Stimulated activated CD4-positive, alpha-beta T cell treated with anti-CD3 and anti-CD28 coated beads, Interleukin-15, amount 100 ng/mL, for 48 hours (primary cell): ENCODE results near the gene IGSF9.

ENCODE experiments used
- DNase-seq, 2 donors: peaks; one replicate each; pipeline ENCODE4 v3.0.0-alpha.2; 2020; ENCODE audit warnings: low read depth in 2 of 2

Gene IGSF9

DNA sequence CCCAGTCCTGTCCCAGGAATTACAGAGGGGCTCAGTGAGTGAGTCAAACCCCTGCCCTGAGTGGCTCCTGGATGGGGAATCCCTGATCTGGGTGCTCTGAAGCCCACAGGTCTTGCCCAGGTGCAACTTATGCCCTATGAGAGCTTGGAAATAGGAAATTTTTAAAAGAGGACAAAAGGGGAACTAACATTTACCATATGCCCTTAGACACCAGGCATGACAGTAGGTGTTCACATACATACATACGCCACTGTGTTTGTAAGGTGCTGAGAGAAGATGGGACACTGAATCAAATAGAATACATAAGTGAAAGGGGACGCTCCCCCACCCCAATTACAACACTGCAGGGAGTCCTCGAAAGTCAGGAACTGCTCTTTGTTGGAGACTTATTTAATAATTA is 46.9 kb downstream of the IGSF9 start:
- no peak for DNase-seq

DNA sequence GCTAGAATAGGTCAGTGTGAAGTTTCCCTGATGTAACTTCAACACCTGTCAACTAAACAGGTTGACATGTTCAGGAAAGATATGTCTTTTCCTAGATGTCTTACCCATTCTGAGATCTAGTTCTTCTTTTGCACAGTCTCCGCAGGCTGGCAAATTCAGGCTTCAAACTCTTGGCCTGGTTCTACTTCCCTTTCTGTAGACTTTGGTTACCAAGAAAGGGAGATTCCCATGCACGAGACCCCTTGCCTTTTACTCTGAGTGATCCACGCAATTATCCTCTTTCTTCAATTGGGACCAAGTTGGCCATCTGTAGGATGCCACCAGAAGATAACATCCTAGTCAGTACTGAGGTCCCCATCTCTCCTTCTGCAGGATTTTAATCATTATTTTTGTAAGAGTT is 47.5 kb downstream of the IGSF9 start:
- DNase-seq = no peak

DNA sequence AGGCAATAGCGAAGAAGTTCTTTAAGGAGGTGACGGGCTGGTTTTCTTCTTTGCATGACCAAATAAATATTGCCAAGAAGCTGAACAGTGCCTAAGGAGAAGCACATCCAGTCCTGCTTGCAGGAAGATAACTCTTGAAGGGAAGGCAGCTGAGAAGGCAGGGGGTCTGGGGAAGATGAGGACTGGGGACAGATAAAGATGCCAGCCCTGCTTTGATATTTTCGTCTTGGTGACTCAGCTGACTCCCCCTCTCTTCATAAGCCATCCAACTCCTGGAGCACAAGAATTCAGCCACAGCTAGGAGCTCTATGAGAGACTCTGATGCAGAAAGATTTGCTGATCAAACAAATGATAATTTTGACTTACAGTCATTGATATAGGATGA is 48.9 kb downstream of the IGSF9 start:
- no peak for DNase-seq

DNA sequence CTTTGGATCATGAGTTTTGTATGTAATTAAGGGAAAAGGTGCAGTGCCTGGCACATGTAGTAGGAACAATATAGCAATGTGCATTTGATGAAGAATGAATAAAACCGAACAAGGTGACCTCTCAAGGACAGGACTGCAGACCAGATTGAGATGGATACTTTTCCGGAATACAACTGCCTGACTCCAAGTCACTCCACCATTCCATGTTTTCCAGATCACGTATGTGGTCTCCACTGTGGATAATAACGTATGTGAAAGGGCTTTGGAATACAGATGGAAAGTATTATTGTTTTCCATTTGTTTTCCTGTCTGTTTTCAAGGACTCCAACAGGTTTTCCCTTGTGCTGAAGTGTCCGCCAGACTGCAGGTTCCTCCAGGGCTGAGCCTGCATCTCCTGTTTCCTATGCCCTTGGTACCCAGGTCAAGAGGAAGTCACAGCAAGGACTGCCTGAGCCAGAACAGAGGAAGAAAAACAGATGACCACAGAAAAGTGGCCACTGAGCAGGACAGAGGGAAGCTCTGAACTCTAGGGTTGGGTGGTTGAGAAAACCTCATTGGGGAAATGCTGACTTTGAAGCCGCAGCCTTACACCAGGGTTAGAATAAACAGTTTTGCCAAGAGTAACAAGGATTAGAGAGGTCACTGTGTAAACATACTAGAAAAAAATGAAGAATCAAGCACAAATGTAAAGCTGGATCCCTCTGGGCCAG is 49.4 kb downstream of the IGSF9 start:
- no peak for DNase-seq

DNA sequence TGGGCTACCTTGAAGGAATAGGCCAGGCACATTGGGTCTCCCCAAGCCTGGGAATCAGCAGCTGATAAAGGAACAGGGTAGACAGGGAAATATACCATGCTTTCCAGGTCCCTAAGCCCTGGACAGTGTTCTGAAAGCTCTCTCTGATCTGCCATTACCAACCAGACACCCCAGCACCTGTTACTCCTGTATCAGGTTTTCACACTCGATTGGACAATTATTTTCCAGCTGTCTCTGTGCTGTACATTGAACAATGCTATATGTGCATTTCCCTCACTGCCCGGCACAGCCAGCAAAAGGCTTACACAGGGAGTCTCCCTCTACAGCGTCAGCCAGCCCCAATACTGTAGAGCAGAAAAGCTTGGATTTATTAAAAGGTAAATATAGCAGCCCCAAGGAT is 50.1 kb downstream of the IGSF9 start:
- DNase-seq = no peak

DNA sequence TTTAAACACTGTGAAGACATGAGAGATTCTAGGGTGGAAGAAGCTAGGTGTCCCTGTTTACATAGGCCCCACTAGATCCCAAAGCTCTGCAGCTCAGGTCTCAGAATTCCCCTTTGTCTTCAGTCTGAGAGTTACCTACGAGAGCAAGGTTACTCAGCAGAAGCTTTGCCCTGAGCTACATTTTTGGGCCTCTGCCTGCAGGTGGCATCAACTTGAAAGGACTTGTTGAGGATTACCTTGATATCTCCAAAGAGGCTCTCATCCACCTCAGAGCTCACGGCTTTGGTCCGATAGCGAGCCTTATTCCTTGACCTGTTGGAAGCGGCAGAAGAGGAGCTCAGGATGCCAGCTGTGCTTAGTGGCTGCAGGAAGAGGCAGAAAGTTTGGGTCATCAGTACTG is 52.5 kb downstream of the IGSF9 start:
- no peak for DNase-seq

DNA sequence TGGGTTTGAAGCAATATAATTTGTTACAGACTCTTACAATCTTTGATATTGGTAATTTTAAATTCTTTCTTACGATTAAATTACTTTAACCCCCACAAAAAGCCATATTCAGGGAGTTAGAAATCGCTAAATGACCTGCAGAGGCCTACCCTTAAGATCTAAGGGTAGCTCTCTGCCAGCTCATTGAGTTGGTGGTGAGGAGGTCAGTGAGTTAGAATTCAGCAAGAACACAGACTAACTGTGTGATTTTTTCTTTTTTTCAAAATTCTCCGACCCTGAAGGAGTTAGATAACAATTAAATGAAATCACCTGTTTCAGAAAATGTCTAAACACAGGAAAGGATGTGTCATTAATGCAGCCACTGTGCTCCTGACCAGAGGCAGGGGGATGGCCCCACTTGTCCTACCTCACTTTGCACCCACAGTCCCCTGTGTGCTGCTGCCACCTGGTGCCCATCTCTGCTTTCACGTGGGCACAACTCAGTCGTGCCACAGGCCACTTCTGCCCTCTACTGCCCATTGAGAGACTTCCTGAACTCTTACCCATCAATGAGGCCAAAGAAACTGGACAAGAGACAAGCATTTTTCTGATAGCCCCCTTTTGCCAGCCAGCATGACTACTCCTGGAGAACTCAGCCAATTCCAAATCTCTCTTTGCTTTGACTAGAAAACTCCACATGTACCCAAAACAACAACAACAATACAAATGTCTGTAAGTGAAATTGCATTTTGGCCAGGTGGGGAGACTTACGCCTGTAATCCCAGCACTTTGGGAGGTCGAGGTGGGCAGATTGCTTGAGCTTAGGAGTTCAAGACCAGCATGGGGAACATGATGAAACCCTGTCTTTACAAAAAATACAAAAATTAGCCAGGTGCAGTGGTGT is 53.9 kb downstream of the IGSF9 start:
- peak; percentile 51 to 72 for DNase-seq

DNA sequence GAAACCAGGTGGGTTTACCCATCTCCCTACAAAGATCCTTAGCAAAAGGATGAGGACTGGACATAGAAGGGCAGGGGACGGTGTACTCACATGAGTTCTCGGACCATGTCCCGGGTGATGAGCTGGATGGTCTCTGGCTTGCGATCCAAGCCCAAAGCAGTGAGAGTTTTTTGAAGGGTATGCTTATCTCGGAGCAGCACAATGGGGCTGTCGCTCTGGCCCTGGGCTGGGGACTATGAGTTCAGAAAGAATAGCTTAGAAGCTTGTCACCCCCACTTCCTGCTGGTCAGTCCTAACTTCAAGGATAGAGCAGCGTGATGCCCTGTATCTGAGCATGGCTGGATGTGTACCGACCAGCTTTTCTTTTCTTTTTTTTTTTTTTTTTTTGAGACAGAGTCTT is 55.0 kb downstream of the IGSF9 start:
- DNase-seq = no peak

DNA sequence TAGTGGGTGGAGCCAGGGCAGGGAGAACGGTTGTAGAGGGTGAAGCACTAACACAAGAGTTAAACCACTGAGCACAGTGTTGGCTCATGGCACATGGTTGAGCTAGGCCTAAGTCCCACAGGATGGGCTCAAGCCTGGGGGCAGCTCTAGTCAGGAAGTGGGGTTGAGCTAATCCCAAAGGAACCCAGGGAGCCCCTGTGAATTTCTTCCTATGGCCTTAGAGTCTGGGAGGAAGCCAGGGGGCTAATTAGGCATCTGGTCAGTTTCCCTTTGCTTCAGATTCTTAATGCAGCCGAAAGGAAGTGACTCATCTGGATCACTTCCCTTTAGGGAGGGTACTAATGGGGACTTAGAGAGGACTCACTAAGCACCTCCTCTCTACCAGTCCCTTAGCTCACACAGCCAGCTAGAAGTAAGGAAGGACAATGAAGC is 55.6 kb downstream of the IGSF9 start:
- DNase-seq = no peak

DNA sequence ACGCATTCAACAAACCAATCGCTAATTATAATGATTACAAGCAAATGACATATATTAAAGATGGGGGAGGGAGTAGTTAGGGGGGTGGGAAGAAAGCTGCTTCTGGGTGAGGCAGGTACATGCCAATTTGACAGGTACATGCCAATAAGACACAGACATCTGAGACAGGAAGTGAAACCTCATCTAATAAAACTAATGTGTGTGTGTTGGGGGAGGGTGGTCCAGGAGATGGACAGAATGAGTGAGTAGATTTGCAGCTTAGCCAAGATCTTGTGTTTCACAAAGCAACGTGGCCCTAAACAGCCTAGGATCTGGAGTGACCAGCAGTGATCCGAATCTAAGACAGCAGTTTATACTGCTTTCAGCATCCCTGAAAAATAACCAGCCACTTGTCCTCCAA is 56.2 kb downstream of the IGSF9 start:
- DNase-seq = no peak

DNA sequence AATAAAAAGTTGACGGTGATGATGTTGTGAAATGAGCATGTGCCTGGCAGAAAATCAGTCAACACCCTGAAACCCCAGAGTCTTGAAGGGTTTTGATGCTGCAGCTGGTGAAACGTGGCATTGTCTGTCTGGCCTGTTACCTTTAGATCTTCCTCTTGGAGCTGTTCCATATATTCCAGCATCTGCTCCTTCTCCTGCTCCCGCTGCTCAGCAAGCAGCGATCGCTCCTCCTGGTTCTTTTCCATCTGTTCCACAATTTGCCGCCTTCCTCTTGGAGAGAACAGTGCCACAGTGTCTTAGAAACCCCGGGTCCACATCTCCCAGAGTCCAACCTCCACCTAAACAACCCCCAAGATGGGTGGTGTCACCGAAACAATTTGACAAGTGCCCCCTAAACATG is 61.1 kb downstream of the IGSF9 start:
- DNase-seq = no peak

DNA sequence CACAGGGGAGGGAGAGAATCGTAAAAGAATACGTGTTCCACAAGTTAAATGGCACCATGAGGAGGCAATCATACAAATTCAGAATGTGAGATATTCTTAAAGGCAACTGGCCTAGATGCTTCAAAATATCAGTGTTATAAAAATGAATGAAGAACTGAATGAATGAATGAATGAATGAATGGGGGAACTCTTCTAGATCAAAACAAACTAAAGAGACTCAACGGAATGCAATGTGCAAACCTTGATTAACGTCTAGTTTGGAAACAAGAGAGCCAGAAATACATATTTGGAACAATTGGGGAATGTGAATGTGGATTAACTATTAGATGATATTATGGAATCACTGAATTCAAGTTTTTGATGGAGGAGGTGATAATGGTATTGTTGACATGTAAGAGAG is 62.3 kb downstream of the IGSF9 start:
- no peak for DNase-seq

DNA sequence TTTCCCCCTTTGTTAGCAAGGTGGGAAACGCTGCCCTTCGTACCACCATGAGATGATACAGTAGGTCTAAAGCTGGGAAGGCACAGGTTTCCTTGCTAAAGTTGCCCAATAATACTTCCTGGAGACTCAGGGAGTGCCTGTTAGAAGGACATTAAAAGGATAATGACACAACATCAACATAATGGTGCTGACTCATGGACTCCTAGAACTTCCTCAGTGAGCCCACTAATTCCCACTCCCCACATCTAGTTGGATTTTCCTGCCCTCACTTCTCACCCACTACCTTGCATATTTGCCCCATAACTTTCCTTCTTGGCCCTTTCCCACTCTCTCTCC is 62.9 kb downstream of the IGSF9 start:
- DNase-seq = no peak

DNA sequence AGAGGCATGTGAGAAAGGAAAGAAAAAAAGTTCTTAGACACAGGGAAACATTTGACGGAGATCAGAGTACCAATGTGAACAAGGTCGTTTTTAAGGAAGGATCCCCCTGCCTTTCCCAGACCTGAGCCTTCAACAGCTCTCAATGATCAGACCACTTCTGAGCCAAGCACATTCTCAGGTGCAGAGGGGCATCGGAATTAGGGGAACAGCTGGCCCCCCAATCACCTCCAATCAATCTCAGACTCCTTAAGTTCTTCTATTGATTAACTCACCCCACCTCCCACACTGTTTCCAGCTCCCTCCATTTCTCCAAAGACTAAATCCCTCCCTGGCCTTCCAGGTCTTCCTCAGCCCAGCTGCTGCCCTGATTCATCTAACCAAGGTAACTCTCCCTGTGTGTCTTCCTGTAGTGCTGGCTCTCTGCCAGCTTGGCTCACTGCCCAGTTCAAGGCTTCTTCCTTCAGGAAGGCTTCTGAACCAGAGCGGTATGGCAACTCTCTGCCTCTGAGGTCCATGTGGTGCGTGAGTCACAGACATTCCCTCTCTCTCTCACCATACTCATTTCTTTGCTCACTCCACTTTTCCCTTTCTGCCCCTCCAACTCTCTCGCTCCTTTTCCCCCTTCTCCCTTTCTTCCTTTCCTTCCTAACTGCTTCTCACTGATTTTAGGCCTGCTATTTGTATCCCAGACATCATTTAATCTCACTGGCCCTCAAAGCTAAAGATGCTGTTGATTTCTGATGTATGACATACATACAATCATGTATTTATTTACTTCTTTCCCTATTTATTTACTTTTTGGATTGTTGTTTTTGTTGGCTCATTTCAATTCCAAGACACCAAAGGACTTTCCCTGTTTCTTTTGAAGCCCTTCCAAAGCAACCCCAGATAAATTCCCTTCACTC is 63.5 kb downstream of the IGSF9 start:
- no peak for DNase-seq

DNA sequence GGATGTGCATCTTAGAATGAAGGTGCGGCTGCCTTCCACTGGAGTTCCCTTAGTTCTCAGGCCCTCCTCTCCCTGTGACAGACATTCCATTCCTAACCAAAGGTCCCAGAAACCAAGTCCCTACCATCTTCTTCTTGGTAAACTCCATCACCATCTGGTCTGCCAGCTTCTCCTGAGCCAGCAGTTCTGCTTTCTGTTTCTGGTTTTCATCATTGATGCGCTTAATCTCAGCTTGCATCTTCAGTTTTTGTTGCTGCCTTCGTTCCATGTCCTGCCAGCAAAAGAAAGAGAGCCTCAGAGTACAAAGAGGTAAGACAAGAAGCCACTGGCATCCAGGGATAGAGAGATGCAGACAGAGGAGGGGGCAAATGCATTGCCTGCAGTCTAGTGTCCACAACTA is 65.0 kb downstream of the IGSF9 start:
- DNase-seq = no peak

DNA sequence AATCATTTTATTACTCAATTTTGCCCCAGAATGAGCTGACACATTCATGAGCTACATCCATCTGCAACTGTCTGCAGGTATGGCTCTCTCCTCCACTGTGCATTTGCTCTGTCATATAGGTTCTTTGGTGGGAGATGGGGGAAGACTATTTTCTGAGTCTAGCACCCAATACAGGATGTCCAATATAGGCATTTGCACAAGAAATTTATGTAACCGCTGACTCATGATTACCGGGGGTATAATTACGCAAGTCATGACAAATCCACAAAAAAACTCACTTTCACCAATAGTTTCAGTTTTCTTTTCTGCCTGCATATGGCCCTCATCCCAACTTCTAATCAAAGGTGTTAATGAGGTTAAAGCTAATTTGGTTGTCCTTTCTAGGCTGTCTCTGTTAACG is 65.4 kb downstream of the IGSF9 start:
- DNase-seq = no peak

DNA sequence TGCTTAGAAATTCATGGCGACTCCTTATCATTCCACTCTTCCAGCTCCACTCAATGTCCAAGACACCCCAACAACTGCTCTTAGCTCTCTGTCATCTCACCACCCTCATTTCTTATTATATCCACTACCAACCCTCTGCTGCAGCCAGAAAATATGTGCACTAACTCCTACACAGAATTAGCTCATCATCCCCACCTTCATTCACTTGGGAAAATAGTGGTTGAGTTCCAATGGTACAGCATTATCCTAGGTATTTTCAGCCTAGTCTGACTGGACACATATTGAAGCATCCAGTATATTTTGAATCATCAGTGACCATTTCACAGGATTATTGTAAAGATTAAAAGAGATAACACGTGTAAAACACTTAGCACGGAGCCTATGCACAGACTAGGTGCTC is 66.3 kb downstream of the IGSF9 start:
- no peak for DNase-seq

DNA sequence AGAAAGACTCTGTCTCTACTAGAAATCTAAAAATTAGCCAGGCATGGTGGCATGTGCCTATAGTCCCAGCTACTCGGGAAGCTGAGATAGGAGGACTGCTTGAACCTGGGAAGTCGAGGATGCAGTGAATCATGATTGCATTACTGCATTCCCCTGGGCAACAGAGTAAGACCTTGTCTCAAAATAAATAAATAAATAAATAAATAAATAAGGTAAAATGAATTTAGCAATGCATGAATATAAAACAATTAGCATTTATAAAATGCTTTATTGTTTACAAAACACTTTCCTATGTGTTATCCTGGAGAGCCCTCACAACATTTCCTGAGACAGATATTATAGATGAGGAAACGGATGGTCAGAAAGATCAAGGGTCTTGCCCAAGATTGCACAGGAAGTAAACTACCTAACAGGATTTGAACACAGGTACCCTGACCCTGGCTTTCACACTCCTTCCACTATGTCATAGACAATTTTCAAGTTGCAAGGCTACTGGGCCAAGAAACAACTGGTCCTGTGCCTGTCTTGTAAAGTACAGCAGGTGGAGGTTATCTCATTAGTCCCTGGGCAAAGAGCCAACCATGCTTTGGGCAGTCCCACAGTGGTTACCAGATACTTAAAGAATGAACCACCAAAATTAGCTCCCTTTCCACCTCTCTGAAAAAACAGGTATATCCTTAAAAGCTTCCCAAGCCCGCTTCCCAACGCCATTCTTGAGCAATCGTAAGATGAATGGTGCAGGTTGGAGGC is 67.5 kb downstream of the IGSF9 start:
- DNase-seq = no peak
